Osteoblast (primary cell): Measurements from ENCODE around the gene PPP4R2. TPM values are rescaled to one million over a fixed set of nuclear protein-coding genes. Genes with fewer than 3 reads are reported as not detected.

Source experiments
- DNase-seq: peaks from one replicate; pipeline ENCODE4 v3.0.0; 2011; ENCODE audit warnings: low spot score, mixed read lengths; ENCODE audit not compliant: insufficient read length; ENCODE audit errors: missing footprints
- H2AFZ ChIP-seq: 2 replicates; pipeline ENCODE4 v1.6.0; 2011; ENCODE audit warnings: mild to moderate bottlenecking, low read length
- H3K27ac ChIP-seq: 2 replicates; pipeline ENCODE4 v1.5.1; 2011; ENCODE audit warnings: mild to moderate bottlenecking, low read depth, low read length, moderate library complexity
- H3K27me3 ChIP-seq: 2 replicates; pipeline ENCODE4 v1.6.0; 2012; ENCODE audit warnings: mild to moderate bottlenecking, control low read depth, inconsistent platforms, low read length, moderate library complexity; ENCODE audit not compliant: insufficient read depth
- H3K36me3 ChIP-seq: 2 replicates; pipeline ENCODE4 v1.5.1; 2011; ENCODE audit warnings: mild to moderate bottlenecking, low read length, control low read depth, moderate library complexity; ENCODE audit not compliant: insufficient read depth
- H3K4me1 ChIP-seq: 2 replicates; pipeline ENCODE4 v1.5.1; 2011; ENCODE audit warnings: mild to moderate bottlenecking, low read length, control low read depth, moderate library complexity; ENCODE audit not compliant: insufficient read depth
- H3K4me2 ChIP-seq: 2 replicates; pipeline ENCODE4 v1.6.0; 2011; ENCODE audit warnings: mild to moderate bottlenecking, low read length; ENCODE audit not compliant: insufficient read depth
- H3K4me3 ChIP-seq: fragments of 200-600 bp; sonication (generic); 3 replicates; pipeline ENCODE4 v1.5.1; 2012; ENCODE audit warnings: mild to moderate bottlenecking, low read length, inconsistent platforms; ENCODE audit not compliant: insufficient read depth
- H3K79me2 ChIP-seq: 2 replicates; pipeline ENCODE4 v1.6.0; 2012; ENCODE audit warnings: mild to moderate bottlenecking, low read length, control low read depth, inconsistent platforms; ENCODE audit not compliant: insufficient read depth
- H3K9me3 ChIP-seq: 2 replicates; pipeline ENCODE4 v1.5.1; 2011; ENCODE audit warnings: low read depth, low read length, control low read depth
- H4K20me1 ChIP-seq: 2 replicates; pipeline ENCODE4 v1.6.0; 2012; ENCODE audit warnings: mild to moderate bottlenecking, low read length, control low read depth; ENCODE audit not compliant: insufficient read depth
- CTCF ChIP-seq: IDR thresholded peaks from 2 replicates; pipeline ENCODE4 v1.5.1; 2011; ENCODE audit warnings: mild to moderate bottlenecking, low read depth, low read length, moderate library complexity; ENCODE audit errors: extremely low read depth
- total RNA-seq: library from RNA; depleted of rRNA; stranded (reverse); fragments of >200 nt; gene quantifications from 2 replicates; pipeline ENCODE4 v1.2.3, GENCODE V29; 2012

PPP4R2 gene
- total RNA-seq, 1 donor = 84.3 TPM

GRCh38 chr3:73094129-73094528 lies 97.5 kb downstream of the PPP4R2 start:
- Histone ChIP-seq H3K9me3 (peaks cover 2% of the 10 kb centered on the region), H4K20me1 (no peaks in the 10 kb centered on the region), H3K4me2 (no peak overlapping the region), H2AFZ (no peak overlapping the region), H3K4me1 (peaks cover 3% of the 10 kb centered on the region), H3K36me3 (no peaks in the 10 kb centered on the region), H3K27ac (no peak overlapping the region), H3K4me3 (no peak overlapping the region), H3K27me3 (peaks cover 3% of the 10 kb centered on the region), H3K79me2 (no peaks in the 10 kb centered on the region)
- no peak for DNase-seq
- no peak for TF ChIP-seq CTCF

GRCh38 chr3:73094951-73095350 lies 98.3 kb downstream of the PPP4R2 start:
- no peak for TF ChIP-seq CTCF
- H3K36me3 ChIP-seq = no peaks in the 10 kb centered on the region
- no peaks in the 10 kb centered on the region for H4K20me1 ChIP-seq
- no peak overlapping the region for H3K27ac ChIP-seq
- H2AFZ ChIP-seq = no peak overlapping the region
- H3K4me2 ChIP-seq = no peak overlapping the region
- peaks cover 3% of the 10 kb centered on the region for H3K4me1 ChIP-seq
- H3K27me3 ChIP-seq = peaks cover 3% of the 10 kb centered on the region
- no peak for DNase-seq
- no peaks in the 10 kb centered on the region for H3K79me2 ChIP-seq
- no peak overlapping the region for H3K4me3 ChIP-seq
- peaks cover 2% of the 10 kb centered on the region for H3K9me3 ChIP-seq

- TF ChIP-seq CTCF = no peak
These were observed 99.6 kb downstream of the PPP4R2 start for GRCh38 chr3:73096169-73096568.

GRCh38 chr3:73098026-73098425 lies 101.4 kb downstream of the PPP4R2 start:
- Histone ChIP-seq H3K4me3 (no peak overlapping the region), H4K20me1 (no peaks in the 10 kb centered on the region), H3K79me2 (no peaks in the 10 kb centered on the region), H3K27ac (no peak overlapping the region), H3K4me1 (peaks cover 3% of the 10 kb centered on the region), H3K9me3 (peaks cover 2% of the 10 kb centered on the region), H3K27me3 (peaks cover 8% of the 10 kb centered on the region), H2AFZ (no peak overlapping the region), H3K36me3 (no peaks in the 10 kb centered on the region), H3K4me2 (no peak overlapping the region)
- no peak for TF ChIP-seq CTCF
- DNase-seq = no peak

More at GRCh38 chr3:73096169-73096568, 99.6 kb downstream of the PPP4R2 start:
- Histone ChIP-seq H3K27me3 (peaks cover 3% of the 10 kb centered on the region), H3K4me2 (no peak overlapping the region), H3K36me3 (no peaks in the 10 kb centered on the region), H2AFZ (no peak overlapping the region), H3K4me3 (no peak overlapping the region), H3K79me2 (no peaks in the 10 kb centered on the region), H3K9me3 (peaks cover 2% of the 10 kb centered on the region), H3K4me1 (peaks cover 3% of the 10 kb centered on the region), H4K20me1 (no peaks in the 10 kb centered on the region), H3K27ac (no peak overlapping the region)
- no peak for DNase-seq
